Keratinocyte (primary cell): ENCODE results near the gene BAZ2B. TPM values are rescaled to one million over a fixed set of nuclear protein-coding genes. Genes with fewer than 3 reads are reported as not detected.
A peak's percentile ranks its signal among the peaks of the same experiment; 100 is the strongest.

ENCODE experiments used
- DNase-seq: peaks from one replicate; pipeline ENCODE4 v3.0.0-alpha.2; 2011; ENCODE audit warnings: low read depth, missing footprints, low spot score
- FAIRE-seq: peaks from 2 replicates; lab custom pipeline; 2011; peaks lifted over from hg19 to GRCh38; lab: Jason Lieb, UNC
- H2AFZ ChIP-seq: 2 replicates; pipeline ENCODE4 v1.6.0; 2012; ENCODE audit warnings: low read length, control low read depth, inconsistent platforms; ENCODE audit not compliant: control insufficient read depth
- H3K27ac ChIP-seq: 2 replicates; pipeline ENCODE4 v1.5.1; 2011; ENCODE audit warnings: low read length; ENCODE audit not compliant: control insufficient read depth, insufficient read depth
- H3K27me3 ChIP-seq: 3 replicates; pipeline ENCODE4 v1.6.0; 2011; ENCODE audit warnings: low read length; ENCODE audit not compliant: control insufficient read depth, insufficient read depth; ENCODE audit errors: extremely low read depth
- H3K36me3 ChIP-seq, 2 experiments: 2 replicates in 1 of 2; 3 replicates in 1 of 2; pipeline ENCODE4 v1.5.1; 2011; ENCODE audit warnings: low read length in 2 of 2, mild to moderate bottlenecking in 1 of 2; ENCODE audit not compliant: control insufficient read depth in 2 of 2, insufficient read depth in 2 of 2; ENCODE audit errors: extremely low read depth in 1 of 2
- H3K4me1 ChIP-seq: 3 replicates; pipeline ENCODE4 v1.5.1; 2011; ENCODE audit warnings: low read length; ENCODE audit not compliant: control insufficient read depth, insufficient read depth; ENCODE audit errors: extremely low read depth
- H3K4me2 ChIP-seq: 3 replicates; pipeline ENCODE4 v1.6.0; 2011; ENCODE audit warnings: low read depth, low read length; ENCODE audit not compliant: control insufficient read depth, insufficient read depth; ENCODE audit errors: extremely low read depth
- H3K4me3 ChIP-seq, 3 experiments: fragments of 200-600 bp in 1 of 3; sonication (generic) in 1 of 3; 2 replicates in 2 of 3; 3 replicates in 1 of 3; pipeline ENCODE4 v1.5.1; 2011 to 2016; ENCODE audit warnings: low read length in 3 of 3, mild to moderate bottlenecking in 3 of 3, control low read depth in 2 of 3, inconsistent platforms in 1 of 3, low read depth in 1 of 3, mixed read lengths in 1 of 3, mixed run types in 1 of 3, moderate library complexity in 1 of 3; ENCODE audit not compliant: control insufficient read depth in 2 of 3, insufficient read depth in 2 of 3; ENCODE audit errors: extremely low read depth in 1 of 3
- H3K79me2 ChIP-seq: 2 replicates; pipeline ENCODE4 v1.6.0; 2012; ENCODE audit warnings: low read length; ENCODE audit not compliant: control insufficient read depth, insufficient read depth
- H3K9ac ChIP-seq: 3 replicates; pipeline ENCODE4 v1.6.0; 2011; ENCODE audit warnings: low read length; ENCODE audit not compliant: control insufficient read depth, insufficient read depth; ENCODE audit errors: extremely low read depth
- H3K9me1 ChIP-seq: 3 replicates; pipeline ENCODE4 v1.6.0; 2011; ENCODE audit warnings: low read length; ENCODE audit not compliant: control insufficient read depth, insufficient read depth; ENCODE audit errors: extremely low read depth
- H3K9me3 ChIP-seq: 2 replicates; pipeline ENCODE4 v1.5.1; 2012; ENCODE audit warnings: low read depth, low read length; ENCODE audit not compliant: control insufficient read depth
- H4K20me1 ChIP-seq: 3 replicates; pipeline ENCODE4 v1.6.0; 2011; ENCODE audit warnings: low read length; ENCODE audit not compliant: control insufficient read depth, insufficient read depth; ENCODE audit errors: extremely low read depth
- CTCF ChIP-seq, 3 experiments: IDR thresholded peaks in 1 of 3; conservative IDR thresholded peaks in 1 of 3; optimal IDR thresholded peaks in 1 of 3; 2 replicates in 2 of 3; 3 replicates in 1 of 3; pipeline versions ENCODE3 to v1.5.1; 2011; ENCODE audit warnings: low read length in 3 of 3, mild to moderate bottlenecking in 3 of 3, moderate library complexity in 2 of 3, control low read depth in 1 of 3, inconsistent platforms in 1 of 3; ENCODE audit not compliant: insufficient read depth in 2 of 3; ENCODE audit errors: extremely low read depth in 1 of 3
- EZH2 ChIP-seq: IDR thresholded peaks from one replicate; pipeline ENCODE4 v1.6.1; 2012; ENCODE audit warnings: inconsistent platforms, mild to moderate bottlenecking, low read length, moderate library complexity
- dilution Hi-C: fragments of 300-500 bp; cut with MboI; formaldehyde crosslinking; loops from one replicate; pipeline ENCODE4 v1.7.0; 2020; ENCODE audit warnings: low sequenced_read_pairs; ENCODE audit not compliant: extremely low pct_ligation_motif_present
- polyA plus RNA-seq, 5 experiments: library from polyadenylated mRNA; depleted of rRNA in 3 of 5; stranded (reverse) in 3 of 5; stranded (forward) in 1 of 5; unstranded in 1 of 5; fragments of >200 nt; gene quantifications; 1 replicate in 1 of 5; 2 replicates in 3 of 5; 3 replicates in 1 of 5; pipeline versions ENCODE4 v1.2.1 to v1.2.3, GENCODE V29; 2011 to 2012; ENCODE audit warnings: missing spikeins in 2 of 5, low read depth in 1 of 5, low replicate concordance in 1 of 5

Gene BAZ2B
- polyA plus RNA-seq, 1 donor (not counting 4 experiments of a cell fraction or from before 2014, with no cell fraction given) = 27.0 TPM

GRCh38 chr2:159608723-159609308 is 7.5 kb downstream of the BAZ2B start:
- dilution Hi-C loops = loop anchor here (25.0 kb wide), 1 partner anchor 103 kb away; the partner anchor contains the start of gene MARCHF7
- Histone ChIP-seq H3K36me3 (peaks cover 0 to 2% of the 10 kb centered on the region in 2 experiments), H3K27ac (no peak overlapping the region), H3K9ac (no peak overlapping the region), H3K9me1 (no peaks in the 10 kb centered on the region), H3K4me1 (peaks cover 31% of the 10 kb centered on the region), H4K20me1 (no peaks in the 10 kb centered on the region), H3K27me3 (no peaks in the 10 kb centered on the region), H3K79me2 (peaks cover 51% of the 10 kb centered on the region), H2AFZ (no peak overlapping the region), H3K4me3 (no peak overlapping the region), H3K9me3 (no peaks in the 10 kb centered on the region), H3K4me2 (no peak overlapping the region)
- DNase-seq = no peak
- TF ChIP-seq EZH2 (no peak), CTCF (optimal IDR thresholded peaks at IDR 0.05 in 1 of 3, IDR thresholded peaks at IDR 0.05 in 1 of 3, conservative IDR thresholded peaks at IDR 0.05 in 1 of 3; ENCODE audit: extremely low read depth in 1 of 3, insufficient read depth in 2 of 3, low read length in 3 of 3) (no peak)
- FAIRE-seq = peak; percentile 39

GRCh38 chr2:159608108-159608507 is 8.2 kb downstream of the BAZ2B start:
- dilution Hi-C loops = loop anchor here (25.0 kb wide), 1 partner anchor 104 kb away; the partner anchor contains the start of gene MARCHF7
- Histone ChIP-seq H3K9ac (no peak overlapping the region), H3K4me2 (no peak overlapping the region), H3K27ac (no peak overlapping the region), H3K79me2 (peaks cover 48% of the 10 kb centered on the region), H4K20me1 (no peaks in the 10 kb centered on the region), H3K36me3 (peaks cover 0 to 2% of the 10 kb centered on the region in 2 experiments), H3K9me3 (no peaks in the 10 kb centered on the region), H3K27me3 (no peaks in the 10 kb centered on the region), H3K4me1 (peaks cover 27% of the 10 kb centered on the region), H3K4me3 (no peak overlapping the region), H3K9me1 (no peaks in the 10 kb centered on the region), H2AFZ (no peak overlapping the region)
- DNase-seq (no peak), FAIRE-seq (no peak)
- TF ChIP-seq CTCF (optimal IDR thresholded peaks at IDR 0.05 in 1 of 3, IDR thresholded peaks at IDR 0.05 in 1 of 3, conservative IDR thresholded peaks at IDR 0.05 in 1 of 3; ENCODE audit: extremely low read depth in 1 of 3, insufficient read depth in 2 of 3, low read length in 3 of 3) (no peak), EZH2 (no peak)
